ENCODE measurements around the gene HSCB. TPM values are rescaled to one million over a fixed set of nuclear protein-coding genes. Genes with fewer than 3 reads are reported as not detected.
"Not testable (repeated sequence)": the region's sequence is repeated elsewhere in the genome, so short reads cannot be mapped to it uniquely, and the experiment has no call there.

Gene HSCB
- total RNA-seq, 1 donor from 2014 or later: 15.7 TPM

DNA sequence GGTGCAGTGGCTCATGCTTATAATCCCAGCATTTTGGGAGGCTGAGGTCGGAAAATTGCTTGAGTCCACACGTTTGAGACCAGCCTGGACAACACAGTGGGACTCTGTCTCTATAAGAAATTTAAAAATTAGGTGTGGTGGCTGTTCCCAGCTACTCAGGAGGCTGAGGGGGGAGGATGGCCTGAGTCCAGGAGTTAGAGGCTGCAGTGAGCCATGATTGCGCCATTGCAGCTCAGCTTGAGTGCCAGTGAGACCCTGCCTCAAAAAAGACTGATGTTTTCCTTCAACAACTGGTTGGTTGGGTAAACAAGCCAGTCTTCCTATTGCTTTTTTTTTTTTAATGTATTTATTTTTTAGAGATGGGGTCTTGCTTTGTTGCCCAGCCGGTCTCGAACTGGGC, 49.3 kb downstream of the HSCB start:
- no peak for DNase-seq (ENCODE audit: low read depth in 2 of 2)

DNA sequence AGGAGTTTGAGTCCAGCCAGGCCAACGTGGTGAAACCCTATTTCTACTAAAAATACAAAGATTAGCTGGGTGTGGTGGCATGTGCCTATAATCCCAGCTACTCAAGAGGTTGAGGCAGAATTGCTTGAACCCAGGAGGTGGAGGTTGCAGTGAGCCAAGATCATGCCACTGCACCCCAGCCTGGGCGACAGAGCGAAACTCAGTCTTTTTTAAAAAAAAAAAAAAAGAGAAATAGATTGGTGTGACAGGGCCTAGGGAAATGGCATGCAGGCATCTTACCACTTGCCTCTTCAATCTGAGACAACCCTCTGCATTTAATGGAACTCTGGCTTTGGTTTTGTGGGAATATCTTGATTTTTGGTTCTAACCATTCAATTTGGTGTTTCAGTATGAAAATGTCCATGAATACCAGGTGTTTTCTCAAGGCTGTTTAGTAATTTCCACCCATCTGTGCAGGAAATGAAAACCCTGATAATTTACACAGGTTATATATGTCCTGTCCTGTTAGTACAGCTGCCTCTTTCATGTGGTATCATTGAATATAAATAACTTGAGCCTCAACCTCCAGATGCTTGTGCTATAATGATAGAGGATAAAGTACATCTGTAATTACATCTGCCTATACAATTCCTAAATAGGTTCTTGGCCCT, 50.1 kb downstream of the HSCB start:
- DNase-seq (ENCODE audit: low read depth in 2 of 2): no peak

DNA sequence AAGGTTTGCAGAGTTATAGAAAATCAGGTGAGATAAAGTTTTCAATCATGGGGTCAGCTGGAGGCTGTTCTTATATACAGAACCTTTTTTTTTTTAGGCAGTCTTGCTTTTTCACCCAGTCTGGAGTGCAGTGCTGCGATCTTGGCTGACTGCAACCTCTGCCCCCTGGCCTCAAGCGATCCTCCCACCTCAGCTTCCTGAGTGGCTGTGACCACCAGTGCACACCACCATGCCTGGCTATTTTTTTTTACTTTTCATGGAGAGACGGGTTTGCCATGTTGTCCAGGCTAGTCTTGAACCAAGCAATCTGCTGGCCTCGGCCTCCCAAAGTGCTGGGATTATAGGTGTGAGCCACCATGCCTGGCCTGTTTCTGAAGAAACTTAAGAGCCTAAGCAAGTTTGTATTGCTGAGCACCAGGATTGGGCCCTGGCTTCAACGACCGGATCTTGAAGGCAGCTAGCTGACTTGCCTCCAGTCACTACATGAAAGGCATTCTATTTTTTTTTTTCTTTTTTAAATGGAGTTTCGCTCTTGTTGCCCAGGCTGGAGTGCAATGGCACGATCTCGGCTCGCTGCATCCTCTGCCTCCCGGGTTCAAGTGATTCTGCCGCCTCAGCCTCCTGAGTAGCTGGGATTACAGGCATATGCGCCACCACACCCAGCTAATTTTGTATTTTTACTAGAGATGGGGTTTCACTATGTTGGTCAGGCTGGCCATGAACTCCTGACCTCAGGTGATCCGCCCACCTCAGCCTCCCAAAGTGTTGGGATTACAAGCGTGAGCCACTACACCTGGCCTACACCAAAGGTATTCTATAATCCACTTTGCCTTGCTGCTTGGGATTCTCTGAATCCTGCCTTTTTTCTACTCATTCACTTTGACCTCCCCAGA, 50.9 kb downstream of the HSCB start:
- no peak for DNase-seq (ENCODE audit: low read depth in 2 of 2)

DNA sequence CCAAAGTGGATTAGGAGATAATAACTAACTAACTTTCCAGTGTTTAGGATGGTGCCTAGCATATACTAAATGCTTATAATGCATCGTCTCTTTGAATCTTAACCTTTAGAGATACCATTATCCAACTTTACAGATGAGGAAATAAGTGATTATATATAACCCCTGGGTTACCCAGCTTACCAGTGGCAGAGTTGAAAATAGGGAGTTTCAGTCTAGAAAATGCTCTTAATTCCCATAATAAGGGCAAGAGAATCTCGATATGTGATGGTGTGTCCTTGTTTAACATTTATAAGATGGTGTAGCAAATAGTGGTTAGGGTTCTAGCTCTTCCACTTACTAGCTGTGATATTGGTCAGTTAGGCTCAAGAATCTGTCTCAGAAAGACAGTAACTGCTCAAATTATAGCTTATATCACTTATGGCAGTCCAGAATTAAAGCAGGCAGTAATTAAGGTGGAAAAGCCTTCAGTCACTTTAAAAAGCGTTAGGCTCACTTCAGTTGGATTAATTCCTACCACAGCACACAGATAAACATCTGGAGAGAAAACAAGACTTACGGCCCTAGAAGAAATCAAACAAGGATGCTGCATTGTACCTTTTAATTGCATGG, 52.2 kb downstream of the HSCB start:
- DNase-seq (ENCODE audit: low read depth in 2 of 2): no peak

DNA sequence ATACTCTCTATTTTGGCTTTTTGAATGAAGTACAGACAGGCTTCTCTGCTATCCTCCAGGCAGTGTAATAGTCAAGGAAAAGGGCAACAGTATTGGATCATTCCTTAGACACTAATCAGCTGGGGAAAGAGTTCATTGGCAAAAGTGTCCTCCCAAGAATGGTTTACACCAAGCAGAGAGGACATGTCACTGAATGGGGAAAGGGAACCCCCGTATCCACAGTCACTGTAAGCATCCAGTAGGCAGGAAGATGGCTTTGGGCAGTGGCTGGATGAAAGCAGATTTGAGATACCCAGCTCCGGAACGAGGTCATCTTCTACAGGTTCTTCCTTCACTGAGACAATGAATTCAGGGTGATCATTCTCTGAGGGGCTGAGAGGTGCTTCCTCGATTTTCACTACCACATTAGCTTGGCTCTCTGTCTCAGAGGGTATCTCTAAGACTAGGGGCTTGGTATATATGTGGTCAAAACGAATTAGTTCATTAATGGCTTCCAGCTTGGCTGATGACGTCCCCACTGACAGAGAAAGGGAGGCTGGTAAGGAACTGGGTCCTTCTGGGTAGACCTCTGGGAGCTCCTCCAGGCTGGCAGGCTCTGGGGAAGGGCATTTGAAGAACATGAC, 53.3 kb downstream of the HSCB start:
- no peak for DNase-seq (ENCODE audit: low read depth in 2 of 2)

DNA sequence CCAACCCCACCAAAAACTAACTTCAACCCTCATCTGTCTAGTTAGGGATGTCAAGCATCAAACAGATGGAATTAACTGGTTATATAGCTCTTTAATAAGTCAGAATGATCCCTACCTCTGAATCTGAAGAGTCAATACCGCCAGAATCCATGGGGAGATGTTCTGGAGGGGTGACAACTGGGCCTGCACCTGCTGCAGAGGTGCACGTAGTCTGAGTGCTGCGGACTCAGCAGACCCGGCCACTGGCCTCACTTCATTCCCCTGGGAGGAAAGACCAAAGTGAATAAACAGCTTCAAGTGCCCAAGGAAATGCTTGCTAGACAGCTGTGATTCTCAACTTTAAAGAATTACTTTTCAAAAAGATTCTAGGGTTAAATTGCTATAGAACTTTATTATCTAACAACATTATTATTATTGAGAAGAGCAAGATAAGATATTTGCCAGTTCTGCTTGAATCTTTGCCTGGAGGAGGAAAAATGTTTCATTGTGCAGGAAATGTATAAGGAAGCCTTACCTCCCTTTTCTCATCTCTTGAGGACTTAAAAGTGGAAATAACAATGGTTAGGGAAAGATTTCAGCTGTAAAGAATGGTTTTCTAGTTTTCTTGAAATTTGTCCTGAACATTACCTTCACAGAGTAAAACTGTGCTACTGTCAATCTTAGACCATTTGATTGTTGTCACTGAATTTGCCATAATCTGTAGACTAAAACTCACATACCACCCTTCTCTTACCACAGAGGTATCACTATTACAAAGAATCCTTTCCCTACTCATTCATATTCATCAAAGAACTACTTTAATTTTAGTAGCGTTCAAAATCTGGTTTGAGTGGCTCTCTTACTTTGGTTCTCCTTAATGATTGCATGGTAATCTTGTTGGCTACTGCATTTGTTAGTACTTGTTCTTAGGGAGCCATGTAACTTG, 54.4 kb downstream of the HSCB start:
- DNase-seq (ENCODE audit: low read depth in 2 of 2): no peak

DNA sequence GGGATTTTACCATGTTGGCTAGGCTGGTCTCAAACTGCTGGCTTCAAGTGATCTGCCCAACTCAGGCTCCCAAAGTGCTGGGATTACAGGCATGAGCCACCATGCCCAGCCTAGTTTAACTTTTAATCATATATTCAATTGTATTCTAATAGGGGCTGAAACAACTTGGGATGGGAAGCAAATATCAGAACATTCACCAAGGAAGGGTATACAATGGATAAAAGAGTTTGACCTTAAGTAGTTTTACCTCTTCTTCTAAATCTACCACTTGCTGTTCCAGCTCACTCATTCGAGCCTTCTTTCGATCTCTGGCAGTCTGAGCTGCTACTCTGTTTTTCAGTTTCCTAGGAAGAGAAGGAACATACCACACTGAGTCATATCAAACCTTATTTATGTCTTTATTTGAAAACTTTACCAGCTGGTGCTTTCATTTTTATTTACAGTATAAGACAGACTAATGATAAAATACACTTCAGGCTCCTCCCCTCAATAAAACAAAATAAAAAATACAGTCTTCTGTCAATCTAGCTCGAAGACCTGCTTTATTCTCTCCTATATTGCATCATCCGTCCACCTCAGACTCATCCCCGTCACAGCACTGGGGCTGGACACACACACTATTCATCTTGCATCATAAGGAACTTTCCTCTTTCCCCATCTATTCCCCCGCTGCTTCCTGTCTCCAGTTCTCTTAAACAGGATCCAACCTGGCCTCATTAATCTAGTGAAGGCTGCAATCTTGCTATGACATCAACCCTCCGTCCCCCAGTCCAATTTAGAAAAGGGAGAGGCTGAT, 57.2 kb downstream of the HSCB start:
- DNase-seq (ENCODE audit: low read depth in 2 of 2): peak; percentile 78 to 92

DNA sequence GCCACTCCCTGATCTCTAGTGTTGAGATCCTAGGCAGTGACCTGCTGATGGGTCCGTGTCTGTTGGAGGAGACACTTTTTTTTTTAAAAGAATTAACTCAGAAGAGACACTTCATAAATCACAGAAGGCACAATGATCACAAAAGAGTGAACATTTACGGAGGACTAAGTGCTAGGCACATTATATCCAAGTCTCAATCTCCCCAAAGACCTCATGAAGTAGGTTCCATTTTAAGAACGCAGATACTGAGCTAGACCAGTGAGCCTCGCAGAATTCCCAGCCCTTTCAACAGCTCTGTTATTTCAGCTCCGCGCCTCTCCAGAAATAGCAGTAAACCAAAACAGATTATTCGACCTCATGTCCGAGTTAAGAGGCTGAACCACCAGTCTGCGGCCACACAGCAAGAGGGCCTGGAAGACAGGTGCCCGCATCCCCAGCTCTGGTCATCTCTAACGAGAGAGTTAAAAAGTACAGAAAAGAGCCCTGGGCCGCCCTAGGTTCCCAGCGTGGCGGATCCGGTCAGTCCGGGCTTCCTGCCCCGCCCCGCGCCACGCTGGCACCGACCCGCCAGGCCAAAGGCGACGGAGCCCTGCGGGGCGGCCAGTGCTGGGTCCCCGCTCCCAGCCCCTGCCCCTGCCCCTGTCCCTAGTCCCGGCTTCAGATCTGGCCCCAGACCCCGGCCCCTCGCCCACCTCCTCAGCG, 57.9 kb downstream of the HSCB start:
- DNase-seq (ENCODE audit: low read depth in 2 of 2): peak; percentile 76 to 86

DNA sequence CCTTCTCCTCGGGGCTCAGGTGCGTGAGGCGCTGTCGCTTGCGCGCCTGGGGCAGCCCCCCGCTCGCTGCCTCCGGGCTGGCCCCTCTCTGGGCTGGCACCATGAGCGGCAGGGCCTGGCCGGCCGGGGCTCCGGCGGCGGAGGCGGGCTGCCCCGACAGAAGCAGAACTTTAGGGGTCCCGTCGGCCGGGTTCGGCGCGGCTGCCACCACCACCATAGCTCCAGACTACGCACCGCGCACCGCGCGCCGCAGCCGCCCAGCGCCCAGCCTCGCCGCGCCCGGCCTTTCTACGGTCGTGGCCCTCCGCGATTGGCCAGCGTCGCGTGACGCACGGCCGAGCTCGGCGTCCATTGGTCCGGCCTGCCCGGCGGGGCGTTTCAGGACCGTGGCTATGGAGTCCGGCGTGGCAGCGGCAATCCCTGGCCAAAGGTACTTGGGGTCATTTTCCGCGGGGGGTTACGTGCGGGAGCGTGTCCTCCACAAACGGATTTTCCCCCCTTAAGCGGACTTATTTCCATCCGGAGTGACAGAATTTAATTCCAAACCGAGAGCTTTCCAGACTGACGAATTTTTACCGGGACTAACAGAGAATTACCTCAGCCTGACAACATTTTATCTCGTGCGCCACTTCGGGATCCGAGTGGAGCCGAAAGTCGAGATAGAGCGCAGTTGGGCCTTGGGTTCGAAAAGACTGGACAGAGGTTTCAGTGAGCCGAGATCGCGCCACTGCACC, 58.6 kb downstream of the HSCB start, which contains the start of gene XBP1:
TSS of gene XBP1 (minus strand) at position 262 of the 734 bp plus-strand sequence.
- peak; percentile 95 to 98 for DNase-seq (ENCODE audit: low read depth in 2 of 2)

DNA sequence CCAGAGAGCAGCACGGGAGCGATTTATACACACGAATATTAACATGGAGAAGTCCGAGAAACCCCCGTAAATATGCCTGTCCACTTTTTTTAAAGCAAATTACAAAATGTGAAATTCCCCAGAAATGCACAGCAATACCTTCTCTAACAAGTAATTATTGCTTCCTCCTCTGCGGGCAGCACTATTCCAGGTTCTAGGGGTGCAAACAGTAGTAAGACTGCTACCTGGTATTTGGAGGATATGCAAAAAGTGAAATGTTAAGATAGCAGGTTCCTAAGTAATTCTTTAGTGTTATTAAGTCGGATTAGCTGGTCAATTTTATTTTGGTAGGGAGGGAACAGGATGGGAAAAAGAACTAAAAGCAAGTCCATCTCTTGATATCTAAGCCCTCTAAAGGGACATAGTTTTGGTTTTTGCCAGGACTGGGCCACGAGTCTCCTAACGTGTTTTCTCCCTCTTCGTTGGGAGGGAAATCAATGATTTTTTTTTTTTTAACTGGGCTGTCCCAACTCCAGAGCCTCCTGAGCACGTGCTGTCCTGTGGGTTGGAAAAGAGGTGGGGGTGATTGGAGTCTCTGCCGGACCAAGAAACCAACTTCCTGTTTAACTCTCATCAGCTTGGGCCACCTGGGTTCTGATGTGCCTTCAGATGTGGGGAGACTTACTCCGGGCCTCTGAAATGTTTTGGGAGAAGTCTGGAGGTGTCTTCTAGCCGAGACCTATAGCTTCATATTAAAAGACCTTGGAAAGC, 60.2 kb downstream of the HSCB start:
- DNase-seq (ENCODE audit: low read depth in 2 of 2): no peak

DNA sequence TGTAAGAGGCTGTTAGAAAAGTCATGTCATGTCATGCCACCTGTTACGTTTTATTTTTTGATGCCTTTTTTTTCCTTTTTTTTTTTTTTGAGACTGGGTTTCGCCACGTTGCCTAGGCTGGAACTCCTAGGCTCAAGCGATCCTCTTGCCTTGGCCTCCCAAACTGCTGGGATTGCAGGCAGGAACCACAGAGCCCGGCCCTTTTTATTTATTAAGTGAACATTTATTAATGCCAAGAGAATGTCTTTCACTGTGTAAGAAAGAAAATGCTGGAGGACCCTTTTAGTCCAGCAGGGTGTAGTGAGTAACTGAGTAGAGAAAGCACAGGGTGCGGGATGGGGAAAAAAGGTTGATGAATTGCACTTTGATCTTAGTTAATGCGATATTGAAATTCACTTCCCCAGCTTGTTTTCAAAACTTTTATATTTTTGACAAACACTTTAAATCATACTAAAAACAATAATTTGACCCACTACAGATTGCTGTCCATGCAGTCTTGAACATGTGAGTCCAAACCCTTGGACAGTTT, 60.8 kb downstream of the HSCB start:
- DNase-seq (ENCODE audit: low read depth in 2 of 2): no peak

DNA sequence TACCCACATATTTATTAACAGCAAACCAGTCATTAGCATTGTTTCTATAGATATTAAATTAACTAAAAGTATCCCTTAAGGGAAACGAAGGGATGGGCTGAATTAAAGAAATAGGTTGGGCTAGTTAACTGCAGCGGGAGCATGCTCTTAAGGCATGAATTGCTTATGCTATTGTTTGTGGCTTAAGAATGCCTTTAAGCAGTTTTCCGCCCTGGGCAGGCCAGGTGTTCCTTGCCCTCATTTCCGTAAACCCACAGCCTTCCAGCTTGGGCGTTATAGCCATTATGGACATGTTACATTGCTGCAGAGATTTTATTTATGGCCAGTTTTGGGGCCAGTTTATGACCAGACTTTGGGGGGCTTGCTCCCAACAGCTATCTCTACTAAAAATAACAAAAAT, 63.6 kb downstream of the HSCB start:
- not testable (repeated sequence) for DNase-seq (ENCODE audit: low read depth in 2 of 2)

Other genes with a start within 250 kb of the HSCB start
- gene TTC28, start 62.2 kb upstream of the HSCB start, total RNA-seq: 10.7 and 14.9 TPM in 2 replicates
- 5.2 and 6.0 TPM in 2 replicates for gene CHEK2, start 219 bp upstream of the HSCB start, total RNA-seq
- 10.0 and 12.7 TPM in 2 replicates for gene CCDC117, start 30.7 kb downstream of the HSCB start, total RNA-seq
- gene XBP1, start 58.5 kb downstream of the HSCB start, total RNA-seq: 53.0 and 105 TPM in 2 replicates
- 1.5 and 2.0 TPM in 2 replicates for gene ZNRF3, start 141.5 kb downstream of the HSCB start, total RNA-seq

Measured in lung microvascular endothelial cell (primary cell).